DOHH2 (cell line): ENCODE measurements around the gene PRDM16.

Source experiments
- CTCF ChIP-seq: fragments of 200-600 bp; sonication (generic); IDR thresholded peaks from one replicate; pipeline ENCODE4 v1.5.1; 2014; ENCODE audit warnings: antibody characterized with exemption, mild to moderate bottlenecking, low read depth, low read length; ENCODE audit not compliant: poor library complexity, severe bottlenecking
- EZH2phosphoT487 ChIP-seq: fragments of 200-600 bp; sonication (generic); IDR thresholded peaks from 2 replicates; pipeline ENCODE4 v1.6.1; 2017; ENCODE audit warnings: borderline replicate concordance, mild to moderate bottlenecking, antibody characterized with exemption, low read length, moderate library complexity, mixed read lengths

- TF ChIP-seq CTCF, result no peak
- no peak for TF ChIP-seq EZH2phosphoT487
Measured at GRCh38 chr1:3436451-3436850, 367.4 kb downstream of the PRDM16 start.
